Measurements from ENCODE around the gene TEDDM1. TPM values are rescaled to one million over a fixed set of nuclear protein-coding genes. Genes with fewer than 3 reads are reported as not detected.

TEDDM1 gene
- total and polyA plus RNA-seq, 4 donors, result 0.08 TPM; not detected in 3

- WGBS, result 68% methylated on average over 2 of the region's 2 CpGs
- TF ChIP-seq RXRA (IDR thresholded peaks at IDR 0.05), result no peak
- no peak for TF ChIP-seq HNF4A (conservative IDR thresholded peaks at IDR 0.05)
- no peak for TF ChIP-seq FOXA1 (IDR thresholded peaks at IDR 0.05)
- no peak for TF ChIP-seq REST (IDR thresholded peaks at IDR 0.05)
- no peak for TF ChIP-seq MAX (IDR thresholded peaks at IDR 0.05)
- no peak for TF ChIP-seq NR2F2 (IDR thresholded peaks at IDR 0.05)
- TF ChIP-seq GABPA (IDR thresholded peaks at IDR 0.05 in 1 of 2, conservative IDR thresholded peaks at IDR 0.05 in 1 of 2), result no peak
- TF ChIP-seq FOXA2 (IDR thresholded peaks at IDR 0.05), result no peak
- TF ChIP-seq HNF4G (IDR thresholded peaks at IDR 0.05), result no peak
- TF ChIP-seq TAF1 (conservative IDR thresholded peaks at IDR 0.05), result no peak
- no peak for TF ChIP-seq ATF3 (IDR thresholded peaks at IDR 0.05)
- no peak for TF ChIP-seq SP1 (IDR thresholded peaks at IDR 0.05)
- no peak for TF ChIP-seq YY1 (IDR thresholded peaks at IDR 0.05)
- no peak for TF ChIP-seq ZBTB33 (IDR thresholded peaks at IDR 0.05)
- Histone ChIP-seq H3K4me3 (ENCODE audit: low read depth in 1 of 3, low read length in 3 of 3) (no peak overlapping the region), H3K4me1 (ENCODE audit: control insufficient read depth in 4 of 4, insufficient read depth in 4 of 4, low read length in 3 of 4) (no peaks in the 10 kb centered on the region), H3K9me3 (ENCODE audit: control insufficient read depth in 4 of 4, low read length in 3 of 4) (no peaks in the 10 kb centered on the region), H3K36me3 (ENCODE audit: control insufficient read depth in 4 of 4, insufficient read depth in 3 of 4, low read depth in 1 of 4, low read length in 3 of 4) (no peaks in the 10 kb centered on the region), H3K27me3 (ENCODE audit: control insufficient read depth in 4 of 4, insufficient read depth in 4 of 4, low read length in 3 of 4) (no peaks in the 10 kb centered on the region), H3K27ac (ENCODE audit: low read depth in 1 of 2, low read length in 2 of 2) (no peak overlapping the region), H3K9ac (ENCODE audit: low read depth in 1 of 2, low read length in 2 of 2) (no peak overlapping the region)
- no peak for DNase-seq (ENCODE audit: low spot score)
Measured at GRCh38 chr1:182355723-182356098, 44.8 kb downstream of the TEDDM1 start.

GRCh38 chr1:182351790-182352364 is 48.6 kb downstream of the TEDDM1 start:
- no peaks in the 10 kb centered on the region for H3K4me1 ChIP-seq (ENCODE audit: control insufficient read depth in 4 of 4, insufficient read depth in 4 of 4, low read length in 3 of 4)
- H3K27ac ChIP-seq (ENCODE audit: low read depth in 1 of 2, low read length in 2 of 2), result no peak overlapping the region
- DNase-seq (ENCODE audit: low spot score), result no peak
- no peaks in the 10 kb centered on the region for H3K27me3 ChIP-seq (ENCODE audit: control insufficient read depth in 4 of 4, insufficient read depth in 4 of 4, low read length in 3 of 4)
- H3K9me3 ChIP-seq (ENCODE audit: control insufficient read depth in 4 of 4, low read length in 3 of 4), result no peaks in the 10 kb centered on the region
- no peak overlapping the region for H3K4me3 ChIP-seq (ENCODE audit: low read depth in 1 of 3, low read length in 3 of 3)
- H3K9ac ChIP-seq (ENCODE audit: low read depth in 1 of 2, low read length in 2 of 2), result no peak overlapping the region
- WGBS, result 82% methylated on average over 1 of the region's 1 CpG
- TF ChIP-seq RXRA (IDR thresholded peaks at IDR 0.05), result no peak
- H3K36me3 ChIP-seq (ENCODE audit: control insufficient read depth in 4 of 4, insufficient read depth in 3 of 4, low read depth in 1 of 4, low read length in 3 of 4), result no peaks in the 10 kb centered on the region
